GM19395 (cell line): ENCODE measurements around the gene CRIP1.

Experiments
- ATAC-seq: cut with Tn5 transposase; IDR thresholded peaks from one replicate; pipeline ENCODE4 v1.9.1; 2021; ENCODE audit warnings: mild to moderate bottlenecking, moderate library complexity; ENCODE audit not compliant: unreplicated experiment

CRIP1 gene

GRCh38 chr14:105531088-105531893, 44.6 kb downstream of the CRIP1 start:
- no peak for ATAC-seq

GRCh38 chr14:105531894-105532623, 45.4 kb downstream of the CRIP1 start:
- ATAC-seq = no peak

GRCh38 chr14:105532735-105533141, 46.1 kb downstream of the CRIP1 start:
- no peak for ATAC-seq

GRCh38 chr14:105533391-105533790, 46.7 kb downstream of the CRIP1 start:
- no peak for ATAC-seq

- no peak for ATAC-seq
These were observed 47.3 kb downstream of the CRIP1 start for GRCh38 chr14:105533811-105534498.

- ATAC-seq = no peak
These were observed 47.9 kb downstream of the CRIP1 start for GRCh38 chr14:105534586-105534985.

- ATAC-seq = no peak
These were observed 49.4 kb downstream of the CRIP1 start for GRCh38 chr14:105536051-105536450.

- ATAC-seq = no peak
These were observed 50.2 kb downstream of the CRIP1 start for GRCh38 chr14:105536691-105537579.

GRCh38 chr14:105537580-105538474, 51.1 kb downstream of the CRIP1 start:
- ATAC-seq = no peak
